HL-60 (cell line): ENCODE measurements around the gene NEDD4L.

Experiments
- CTCF ChIP-seq: IDR thresholded peaks from one replicate; pipeline ENCODE4 v1.5.1; 2011; ENCODE audit warnings: low read length, control low read depth, inconsistent platforms; ENCODE audit not compliant: insufficient read depth
- POLR2AphosphoS5 ChIP-seq: IDR thresholded peaks from 2 replicates; pipeline ENCODE4 v1.6.1; 2012; ENCODE audit warnings: low read depth
- REST ChIP-seq: IDR thresholded peaks from 2 replicates; pipeline ENCODE4 v1.6.1; 2012; ENCODE audit warnings: low read depth; ENCODE audit not compliant: insufficient replicate concordance
- SPI1 ChIP-seq: IDR thresholded peaks from 2 replicates; pipeline ENCODE4 v1.6.1; 2012; ENCODE audit warnings: low read depth, mild to moderate bottlenecking, borderline replicate concordance

GRCh38 chr18:58020567-58021107 lies 23.4 kb upstream of the NEDD4L start:
- TF ChIP-seq CTCF (no peak), POLR2AphosphoS5 (no peak), REST (no peak), SPI1 (no peak)
